Measurements from ENCODE around the gene TLX3. TPM values are rescaled to one million over a fixed set of nuclear protein-coding genes. Genes with fewer than 3 reads are reported as not detected.

Gene TLX3
- total RNA-seq, 1 experiment from 2014 or later, result not detected

DNA sequence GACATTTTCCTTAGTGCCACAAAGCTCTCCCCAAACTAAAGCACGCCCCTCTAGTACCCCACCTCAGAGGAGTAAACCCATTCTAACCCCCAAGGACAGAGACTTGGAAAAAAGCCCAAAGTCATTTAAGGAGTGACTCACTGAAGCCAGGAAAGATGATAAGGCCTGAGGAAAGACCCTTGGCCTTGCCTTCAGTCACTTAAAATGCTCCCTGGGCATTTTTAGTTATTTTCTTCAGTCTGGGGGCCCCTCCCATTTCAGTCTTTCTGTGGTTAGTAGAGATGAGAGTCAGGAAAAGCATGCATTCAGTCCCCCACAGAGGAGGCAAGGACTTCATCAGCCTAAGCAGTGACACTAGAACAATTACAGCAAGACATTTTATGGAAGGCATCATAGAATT lies 13.7 kb upstream of the TLX3 start:
- H4K20me1 ChIP-seq (ENCODE audit: control insufficient read depth, insufficient read depth, insufficient read length), result no peaks in the 10 kb centered on the region
- Mint-ChIP-seq H3K27me3 (ENCODE audit: low read depth) (peaks cover 34% of the 10 kb centered on the region), H3K27ac (no peak overlapping the region), H3K9me3 (no peaks in the 10 kb centered on the region), H3K4me1 (peaks cover 5% of the 10 kb centered on the region in 2 experiments; a peak in 3 of 4 replicates), H3K36me3 (ENCODE audit: insufficient read depth in 1 of 3, low read depth in 3 of 3) (no peaks in the 10 kb centered on the region), H3K4me3 (no peak overlapping the region)
- no peak overlapping the region for H3K4ac ChIP-seq (ENCODE audit: low read depth, low read length)
- no peak overlapping the region for H2BK15ac ChIP-seq (ENCODE audit: low read depth, low read length)
- no peak overlapping the region for H2BK5ac ChIP-seq (ENCODE audit: insufficient read length, low read length)
- H2BK120ac ChIP-seq (ENCODE audit: low read depth, low read length, poor library complexity, severe bottlenecking), result no peak overlapping the region
- no peak for DNase-seq
- H3T11ph ChIP-seq (ENCODE audit: low read length), result no peak overlapping the region
- H3K18ac ChIP-seq (ENCODE audit: insufficient read length, low read depth, low read length), result no peak overlapping the region
- no peaks in the 10 kb centered on the region; the same call in 1 of the 2 replicates for H3K27me3 ChIP-seq (ENCODE audit: insufficient read depth, low read length)
- H3K56ac ChIP-seq (ENCODE audit: insufficient read length, low read depth, low read length), result no peak overlapping the region
- H3K4me1 ChIP-seq (ENCODE audit: insufficient read depth, low read length), result no peaks in the 10 kb centered on the region
- no peaks in the 10 kb centered on the region for H3K23me2 ChIP-seq (ENCODE audit: insufficient read length, low read depth, low read length, poor library complexity, severe bottlenecking)
- no peaks in the 10 kb centered on the region for H3K9me3 ChIP-seq (ENCODE audit: control insufficient read depth, low read depth, low read length)
- no peak overlapping the region for H2BK20ac ChIP-seq (ENCODE audit: low read depth, low read length, poor library complexity, severe bottlenecking)
- H2AFZ ChIP-seq (ENCODE audit: low read length), result no peak overlapping the region
- H3K9ac ChIP-seq (ENCODE audit: extremely low read depth, insufficient read length, low read length), result no peak overlapping the region
- H3K4me2 ChIP-seq (ENCODE audit: insufficient read depth, insufficient read length, low read length), result no peak overlapping the region
- H3K79me2 ChIP-seq (ENCODE audit: insufficient read depth, low read length), result no peaks in the 10 kb centered on the region
- H3K14ac ChIP-seq (ENCODE audit: insufficient read depth, low read length), result no peak overlapping the region
- no peaks in the 10 kb centered on the region for H3K79me1 ChIP-seq (ENCODE audit: insufficient read depth, low read depth, low read length, poor library complexity, severe bottlenecking)
- no peak overlapping the region for H4K91ac ChIP-seq (ENCODE audit: insufficient read length, low read depth, low read length)
- no peak overlapping the region for H3K27ac ChIP-seq (ENCODE audit: insufficient read length, low read depth, low read length)
- H2BK12ac ChIP-seq (ENCODE audit: insufficient read length, low read depth, low read length), result no peak overlapping the region
- H4K5ac ChIP-seq (ENCODE audit: insufficient read length, low read depth, low read length), result no peak overlapping the region
- TF ChIP-seq, protein P1, sequence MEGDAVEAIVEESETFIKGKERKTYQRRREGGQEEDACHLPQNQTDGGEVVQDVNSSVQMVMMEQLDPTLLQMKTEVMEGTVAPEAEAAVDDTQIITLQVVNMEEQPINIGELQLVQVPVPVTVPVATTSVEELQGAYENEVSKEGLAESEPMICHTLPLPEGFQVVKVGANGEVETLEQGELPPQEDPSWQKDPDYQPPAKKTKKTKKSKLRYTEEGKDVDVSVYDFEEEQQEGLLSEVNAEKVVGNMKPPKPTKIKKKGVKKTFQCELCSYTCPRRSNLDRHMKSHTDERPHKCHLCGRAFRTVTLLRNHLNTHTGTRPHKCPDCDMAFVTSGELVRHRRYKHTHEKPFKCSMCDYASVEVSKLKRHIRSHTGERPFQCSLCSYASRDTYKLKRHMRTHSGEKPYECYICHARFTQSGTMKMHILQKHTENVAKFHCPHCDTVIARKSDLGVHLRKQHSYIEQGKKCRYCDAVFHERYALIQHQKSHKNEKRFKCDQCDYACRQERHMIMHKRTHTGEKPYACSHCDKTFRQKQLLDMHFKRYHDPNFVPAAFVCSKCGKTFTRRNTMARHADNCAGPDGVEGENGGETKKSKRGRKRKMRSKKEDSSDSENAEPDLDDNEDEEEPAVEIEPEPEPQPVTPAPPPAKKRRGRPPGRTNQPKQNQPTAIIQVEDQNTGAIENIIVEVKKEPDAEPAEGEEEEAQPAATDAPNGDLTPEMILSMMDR (conservative IDR thresholded peaks at IDR 0.05), result no peak
- no peak overlapping the region for H4K8ac ChIP-seq (replicated peaks; ENCODE audit: insufficient read length, low read depth, low read length)
- no CpG with 5 or more reads among the region's 1 CpG for WGBS (ENCODE audit: extremely low coverage, insufficient read length, low lambda C conversion rate)
- no peak overlapping the region for H2AK5ac ChIP-seq (ENCODE audit: insufficient read length, low read length)
- no peak overlapping the region for H3K23ac ChIP-seq (ENCODE audit: insufficient read length, low read depth, low read length)
